GM12878 (cell line): ENCODE data around the gene SMU1. TPM values are rescaled to one million over a fixed set of nuclear protein-coding genes. Genes with fewer than 3 reads are reported as not detected.

Experiments
- ATAC-seq: fragments of 200-7000 bp; cut with Tn5 transposase; 3 replicates; pipeline ENCODE4 v1.9.1; 2020; ENCODE audit warnings: mild to moderate bottlenecking, moderate library complexity
- BruUV-seq: library from RNA; stranded (reverse); fragments of 400-500 nt; replicated peaks from 2 replicates; lab custom pipeline; 2021; lab: Mats Ljungman, UMichigan
- CTCF ChIA-PET: fragments of 300-600 bp; sonication (Branson Sonifier 250); formaldehyde crosslinking; extraction: SDS; loops from one replicate; lab custom pipeline; 2021; ENCODE audit warnings: inconsistent platforms; lab: Yijun Ruan, JAX
- POLR2A ChIA-PET: fragments of 350-600 bp; formaldehyde crosslinking; extraction: SDS; loops from one replicate; lab custom pipeline; 2021; ENCODE audit warnings: inconsistent platforms; lab: Charles Lee
- RAD21 ChIA-PET: fragments of 300-600 bp; sonication (Branson Sonifier 250); formaldehyde crosslinking; loops from one replicate; lab custom pipeline; 2023; ENCODE audit warnings: antibody characterized with exemption; ENCODE audit not compliant: unreplicated experiment; lab: Charles Lee
- SMC1A ChIA-PET: fragments of 300-600 bp; sonication (Branson Sonifier 250); formaldehyde crosslinking; loops from one replicate; lab custom pipeline; 2023; ENCODE audit not compliant: unreplicated experiment, uncharacterized antibody; lab: Charles Lee
- DNase-seq: peaks from one replicate; pipeline ENCODE4 v3.0.0-alpha.2; 2011; ENCODE audit warnings: low read depth, low spot score
- FAIRE-seq: peaks from 3 replicates; lab custom pipeline; 2011; peaks lifted over from hg19 to GRCh38; lab: Jason Lieb, UNC
- H2AFZ ChIP-seq: 2 replicates; pipeline ENCODE4 v1.6.0; 2011; ENCODE audit warnings: low read depth, low read length, control low read depth; ENCODE audit not compliant: control insufficient read depth
- H3K27ac ChIP-seq: 2 replicates; pipeline ENCODE4 v1.5.1; 2011; ENCODE audit warnings: control low read depth; ENCODE audit not compliant: control insufficient read depth, insufficient read depth
- H3K27me3 ChIP-seq, 2 experiments: replicated peaks in 1 of 2; 2 replicates each; pipeline versions ENCODE4 v1.6.0 to v1.6.1; 2011; ENCODE audit warnings: low read length in 1 of 2; ENCODE audit not compliant: control insufficient read depth in 2 of 2, insufficient read depth in 2 of 2
- H3K36me3 ChIP-seq, 2 experiments: 2 replicates each; pipeline ENCODE4 v1.5.1; 2011; ENCODE audit warnings: low read length in 1 of 2; ENCODE audit not compliant: control insufficient read depth in 2 of 2, insufficient read depth in 2 of 2
- H3K4me1 ChIP-seq: 2 replicates; pipeline ENCODE4 v1.6.1; 2011; ENCODE audit warnings: mild to moderate bottlenecking, low read length, moderate library complexity, mixed read lengths; ENCODE audit not compliant: control insufficient read depth, insufficient read depth
- H3K4me2 ChIP-seq: 2 replicates; pipeline ENCODE4 v1.6.0; 2011; ENCODE audit warnings: control low read depth; ENCODE audit not compliant: control insufficient read depth, insufficient read depth
- H3K4me3 ChIP-seq: fragments of 200-600 bp; sonication (generic); 2 replicates; pipeline ENCODE4 v1.5.1; 2016
- H3K79me2 ChIP-seq: 2 replicates; pipeline ENCODE4 v1.6.0; 2011; ENCODE audit warnings: low read length; ENCODE audit not compliant: control insufficient read depth, insufficient read depth
- H3K9ac ChIP-seq: 2 replicates; pipeline ENCODE4 v1.8.0; 2011; ENCODE audit warnings: low read length, control low read depth, mixed read lengths; ENCODE audit not compliant: control insufficient read depth, insufficient read depth
- H3K9me3 ChIP-seq: replicated peaks from 3 replicates; pipeline ENCODE4 v1.5.1; 2011; ENCODE audit warnings: mild to moderate bottlenecking, low read length; ENCODE audit not compliant: control insufficient read depth, insufficient read depth
- H4K20me1 ChIP-seq: 2 replicates; pipeline ENCODE4 v1.6.0; 2011; ENCODE audit not compliant: control insufficient read depth, insufficient read depth
- CEBPB ChIP-seq, 2 experiments: fragments of 150-350 bp in 1 of 2; IDR thresholded peaks; 2 replicates each; pipeline ENCODE4 v1.6.1; 2012 to 2014; ENCODE audit warnings: low read depth in 2 of 2, low read length in 2 of 2, borderline replicate concordance in 1 of 2, inconsistent platforms in 1 of 2
- ETV6 ChIP-seq, 2 experiments: fragments of 450-650 bp in 1 of 2; IDR thresholded peaks in 1 of 2; conservative IDR thresholded peaks in 1 of 2; 2 replicates each; pipeline ENCODE4 v1.6.1; 2014; ENCODE audit warnings: antibody characterized with exemption in 1 of 2, borderline replicate concordance in 1 of 2, low read depth in 1 of 2, mild to moderate bottlenecking in 1 of 2, moderate library complexity in 1 of 2
- HDAC2 ChIP-seq: fragments of 200-600 bp; sonication (generic); IDR thresholded peaks from 2 replicates; pipeline ENCODE4 v1.6.1; 2017
- IKZF2 ChIP-seq, 2 experiments: fragments of 450-650 bp; IDR thresholded peaks; 2 replicates each; pipeline ENCODE4 v1.6.1; 2017; ENCODE audit warnings: mild to moderate bottlenecking in 2 of 2, moderate library complexity in 2 of 2
- LARP7 ChIP-seq: fragments of 450-650 bp; IDR thresholded peaks from 2 replicates; pipeline ENCODE4 v1.6.1; 2017; ENCODE audit warnings: mild to moderate bottlenecking
- SMC3 ChIP-seq: IDR thresholded peaks from 2 replicates; pipeline ENCODE4 v1.6.1; 2011; ENCODE audit warnings: low read length, improper control_type of control experiment, borderline replicate concordance
- WGBS: methylation state at CpG from one replicate; pipeline ENCODE4 v1.1.6; 2016; ENCODE audit warnings: low lambda C conversion rate; ENCODE audit not compliant: insufficient replicate concordance, insufficient coverage; ENCODE audit errors: missing lambda C conversion rate; 5-methylcytosine and 5-hydroxymethylcytosine counted together
- in situ Hi-C: fragments of 300-500 bp; cut with MboI; formaldehyde crosslinking; loops from 9 replicates; pipeline ENCODE4 v1.14.3; 2018; ENCODE audit warnings: mixed read lengths
- intact Hi-C: fragments of 100-400 bp; cut with micrococcal nuclease; formaldehyde crosslinking; loops from one replicate; pipeline ENCODE4 v1.14.2; 2022; ENCODE audit not compliant: unreplicated experiment
- polyA plus RNA-seq, 11 experiments: library from polyadenylated mRNA; depleted of rRNA in 4 of 11; unstranded in 6 of 11; stranded (reverse) in 5 of 11; fragments of >200 nt; fragmentation: Nextera tagmentation in 4 of 11; fragmentation: Illumina TruSeq in 1 of 11; extraction: Ambion mirVana in 4 of 11; extraction: Trizol in 1 of 11; gene quantifications; 1 replicate in 1 of 11; 2 replicates in 10 of 11; pipeline versions ENCODE4 v1.2.1 to v1.2.3, GENCODE V29; 2011 to 2016; ENCODE audit warnings: inconsistent platforms in 2 of 11, missing spikeins in 2 of 11, low read depth in 1 of 11
- total RNA-seq, 4 experiments: library from RNA; depleted of rRNA in 3 of 4; stranded (reverse); fragments of >200 nt in 3 of 4; fragmentation: Illumina TruSeq in 1 of 4; extraction: Trizol in 1 of 4; gene quantifications; 2 replicates each; pipeline versions ENCODE4 v1.2.1 to v1.2.3, GENCODE V29; 2013 to 2021
- TF ChIP-seq, protein P1 (sequence below): fragments of 450-650 bp; IDR thresholded peaks from 2 replicates; pipeline ENCODE4 v1.6.1; 2017; ENCODE audit warnings: mild to moderate bottlenecking, moderate library complexity

SMU1 gene
- total and polyA plus RNA-seq, 10 of the 15 experiments (the other 5 are each of a cell fraction or from before 2014, with no cell fraction given), result 18.5 to 34.6 (median 20.9) TPM

DNA sequence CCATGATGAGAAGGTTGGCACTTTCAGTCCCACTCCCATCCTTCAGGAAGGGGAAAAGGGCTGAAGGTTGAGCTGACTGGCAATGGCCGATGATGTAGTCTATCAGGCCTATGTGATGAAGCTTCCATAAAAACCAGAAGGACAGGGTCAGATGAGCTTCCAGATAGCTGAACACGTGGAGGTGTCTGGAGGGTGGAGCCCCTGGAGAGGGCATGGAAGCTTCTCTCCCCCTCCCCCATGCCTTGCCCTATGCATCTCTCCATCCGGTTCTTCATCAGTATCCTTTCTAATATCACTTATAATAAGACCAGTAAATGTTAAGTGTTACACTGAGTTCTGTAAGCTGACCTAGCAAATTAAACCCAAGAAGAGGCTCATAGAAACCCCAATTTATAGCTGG is 32.6 kb upstream of the SMU1 start:
- Histone ChIP-seq H3K4me2 (no peak overlapping the region), H3K4me1 (no peaks in the 10 kb centered on the region)
- TF ChIP-seq SMC3 (no peak), CEBPB (IDR thresholded peaks at IDR 0.05; ENCODE audit: borderline replicate concordance in 1 of 2, low read depth in 2 of 2, low read length in 2 of 2) (no peak), LARP7 (no peak), IKZF2 (IDR thresholded peaks at IDR 0.05) (no peak), ETV6 (conservative IDR thresholded peaks at IDR 0.05 in 1 of 2, IDR thresholded peaks at IDR 0.05 in 1 of 2; ENCODE audit: borderline replicate concordance in 1 of 2, low read depth in 1 of 2) (no peak), HDAC2 (no peak)
- TF ChIP-seq, protein P1, sequence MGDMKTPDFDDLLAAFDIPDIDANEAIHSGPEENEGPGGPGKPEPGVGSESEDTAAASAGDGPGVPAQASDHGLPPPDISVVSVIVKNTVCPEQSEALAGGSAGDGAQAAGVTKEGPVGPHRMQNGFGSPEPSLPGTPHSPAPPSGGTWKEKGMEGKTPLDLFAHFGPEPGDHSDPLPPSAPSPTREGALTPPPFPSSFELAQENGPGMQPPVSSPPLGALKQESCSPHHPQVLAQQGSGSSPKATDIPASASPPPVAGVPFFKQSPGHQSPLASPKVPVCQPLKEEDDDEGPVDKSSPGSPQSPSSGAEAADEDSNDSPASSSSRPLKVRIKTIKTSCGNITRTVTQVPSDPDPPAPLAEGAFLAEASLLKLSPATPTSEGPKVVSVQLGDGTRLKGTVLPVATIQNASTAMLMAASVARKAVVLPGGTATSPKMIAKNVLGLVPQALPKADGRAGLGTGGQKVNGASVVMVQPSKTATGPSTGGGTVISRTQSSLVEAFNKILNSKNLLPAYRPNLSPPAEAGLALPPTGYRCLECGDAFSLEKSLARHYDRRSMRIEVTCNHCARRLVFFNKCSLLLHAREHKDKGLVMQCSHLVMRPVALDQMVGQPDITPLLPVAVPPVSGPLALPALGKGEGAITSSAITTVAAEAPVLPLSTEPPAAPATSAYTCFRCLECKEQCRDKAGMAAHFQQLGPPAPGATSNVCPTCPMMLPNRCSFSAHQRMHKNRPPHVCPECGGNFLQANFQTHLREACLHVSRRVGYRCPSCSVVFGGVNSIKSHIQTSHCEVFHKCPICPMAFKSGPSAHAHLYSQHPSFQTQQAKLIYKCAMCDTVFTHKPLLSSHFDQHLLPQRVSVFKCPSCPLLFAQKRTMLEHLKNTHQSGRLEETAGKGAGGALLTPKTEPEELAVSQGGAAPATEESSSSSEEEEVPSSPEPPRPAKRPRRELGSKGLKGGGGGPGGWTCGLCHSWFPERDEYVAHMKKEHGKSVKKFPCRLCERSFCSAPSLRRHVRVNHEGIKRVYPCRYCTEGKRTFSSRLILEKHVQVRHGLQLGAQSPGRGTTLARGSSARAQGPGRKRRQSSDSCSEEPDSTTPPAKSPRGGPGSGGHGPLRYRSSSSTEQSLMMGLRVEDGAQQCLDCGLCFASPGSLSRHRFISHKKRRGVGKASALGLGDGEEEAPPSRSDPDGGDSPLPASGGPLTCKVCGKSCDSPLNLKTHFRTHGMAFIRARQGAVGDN, result no peak
- TF ChIP-seq, all 136 proteins: peak for 0
- SMC1A ChIA-PET, result interaction anchor here (0.7 to 1.3 kb wide), 4 partner anchors 8 to 69 kb away, joined by 3 to 5 read pairs (median 3); no protein-coding TSS in a partner anchor
- no peak overlapping the region for H3K27ac ChIP-seq
- no peak overlapping the region for H3K9ac ChIP-seq
- no peak for FAIRE-seq
- H3K79me2 ChIP-seq, result no peaks in the 10 kb centered on the region
- H3K27me3 ChIP-seq, result no peaks in the 10 kb centered on the region
- POLR2A ChIA-PET, result no interaction called here
- H4K20me1 ChIP-seq, result 0 out of 2 replicates have a peak, but pooled peaks cover 4% of the 10 kb centered on the region
- no peaks in the 10 kb centered on the region for H3K9me3 ChIP-seq
- CTCF ChIA-PET, result interaction anchor here (0.8 to 1.3 kb wide), 2 partner anchors 62 to 117 kb away, joined by 3 read pairs; no protein-coding TSS in a partner anchor
- DNase-seq, result no peak
- intact Hi-C loops, result no loop called here
- 74% methylated on average over 3 of the region's 3 CpGs for WGBS
- H3K4me3 ChIP-seq, result no peak overlapping the region
- in situ Hi-C loops, result no loop called here
- no TSS peak for BruUV-seq
- ATAC-seq, result peak; percentile 12; the same call in 1 of the 3 replicates
- H2AFZ ChIP-seq, result no peak overlapping the region
- peaks cover 13 to 23% of the 10 kb centered on the region in 2 experiments for H3K36me3 ChIP-seq
- RAD21 ChIA-PET, result interaction anchor here (0.9 to 1.6 kb wide), 3 partner anchors 27 to 117 kb away, joined by 3 to 6 read pairs (median 6); no protein-coding TSS in a partner anchor
